ENCODE results near the gene SOX6. TPM values are rescaled to one million over a fixed set of nuclear protein-coding genes. Genes with fewer than 3 reads are reported as not detected.
A peak's percentile ranks its signal among the peaks of the same experiment; 100 is the strongest.
"Not testable (repeated sequence)": the region's sequence is repeated elsewhere in the genome, so short reads cannot be mapped to it uniquely, and the experiment has no call there.

The SOX6 gene
- total RNA-seq, 1 experiment from 2014 or later, result 18.5 TPM

- no peak overlapping the region for H3K27ac ChIP-seq
- no peak for DNase-seq (ENCODE audit: low read depth in 1 of 2, low spot score in 2 of 2)
These were observed 424.8 kb downstream of the SOX6 start for GRCh38 chr11:15931497-15931896.

GRCh38 chr11:15930442-15931025 is 425.8 kb downstream of the SOX6 start:
- Histone ChIP-seq H3K9me3 (replicated peaks) (no peaks in the 10 kb centered on the region), H3K4me3 (no peak overlapping the region), H3K27ac (no peak overlapping the region), H3K36me3 (no peaks in the 10 kb centered on the region), H3K4me1 (replicated peaks) (no peaks in the 10 kb centered on the region), H3K27me3 (replicated peaks) (no peaks in the 10 kb centered on the region)
- no peak for DNase-seq (ENCODE audit: low read depth in 1 of 2, low spot score in 2 of 2)

More at GRCh38 chr11:15931497-15931896, 424.8 kb downstream of the SOX6 start:
- no peaks in the 10 kb centered on the region for H3K27me3 ChIP-seq (replicated peaks)
- H3K4me1 ChIP-seq (replicated peaks), result no peaks in the 10 kb centered on the region
- H3K4me3 ChIP-seq, result no peak overlapping the region
- H3K36me3 ChIP-seq, result no peaks in the 10 kb centered on the region
- no peaks in the 10 kb centered on the region for H3K9me3 ChIP-seq (replicated peaks)

- H3K4me1 ChIP-seq (replicated peaks), result no peaks in the 10 kb centered on the region
- H3K27me3 ChIP-seq (replicated peaks), result no peaks in the 10 kb centered on the region
- H3K36me3 ChIP-seq, result no peaks in the 10 kb centered on the region
- H3K4me3 ChIP-seq, result no peak overlapping the region
- peak in 1 of 2 experiments; percentile 34 for DNase-seq (ENCODE audit: low read depth in 1 of 2, low spot score in 2 of 2)
- no peak overlapping the region for H3K27ac ChIP-seq
- H3K9me3 ChIP-seq (replicated peaks), result no peaks in the 10 kb centered on the region
These were observed 426.9 kb downstream of the SOX6 start for GRCh38 chr11:15929371-15929901.

GRCh38 chr11:15927864-15928217 is 428.5 kb downstream of the SOX6 start:
- H3K36me3 ChIP-seq, result no peaks in the 10 kb centered on the region
- no peaks in the 10 kb centered on the region for H3K27me3 ChIP-seq (replicated peaks)
- H3K27ac ChIP-seq, result no peak overlapping the region
- no peak overlapping the region for H3K4me3 ChIP-seq
- H3K4me1 ChIP-seq (replicated peaks), result no peaks in the 10 kb centered on the region
- DNase-seq (ENCODE audit: low read depth in 1 of 2, low spot score in 2 of 2), result peak in 1 of 2 experiments; percentile 1
- no peaks in the 10 kb centered on the region for H3K9me3 ChIP-seq (replicated peaks)

- no peak overlapping the region for H3K4me3 ChIP-seq
- no peaks in the 10 kb centered on the region for H3K27me3 ChIP-seq (replicated peaks)
- H3K27ac ChIP-seq, result no peak overlapping the region
- H3K9me3 ChIP-seq (replicated peaks), result no peaks in the 10 kb centered on the region
- no peaks in the 10 kb centered on the region for H3K4me1 ChIP-seq (replicated peaks)
- peak in 1 of 2 experiments; percentile 21 for DNase-seq (ENCODE audit: low read depth in 1 of 2, low spot score in 2 of 2)
- no peaks in the 10 kb centered on the region for H3K36me3 ChIP-seq
These were observed 429.0 kb downstream of the SOX6 start for GRCh38 chr11:15927196-15927863.

- Histone ChIP-seq H3K4me3 (no peak overlapping the region), H3K36me3 (no peaks in the 10 kb centered on the region), H3K4me1 (replicated peaks) (no peaks in the 10 kb centered on the region), H3K27ac (no peak overlapping the region), H3K27me3 (replicated peaks) (no peaks in the 10 kb centered on the region), H3K9me3 (replicated peaks) (no peaks in the 10 kb centered on the region)
- no peak for DNase-seq (ENCODE audit: low read depth in 1 of 2, low spot score in 2 of 2)
These were observed 430.3 kb downstream of the SOX6 start for GRCh38 chr11:15926071-15926470.

GRCh38 chr11:15923183-15923582 is 433.2 kb downstream of the SOX6 start:
- no peaks in the 10 kb centered on the region for H3K27me3 ChIP-seq (replicated peaks)
- no peaks in the 10 kb centered on the region for H3K36me3 ChIP-seq
- DNase-seq (ENCODE audit: low read depth in 1 of 2, low spot score in 2 of 2), result peak in 1 of 2 experiments; percentile 13
- H3K27ac ChIP-seq, result no peak overlapping the region
- H3K4me1 ChIP-seq (replicated peaks), result no peaks in the 10 kb centered on the region
- no peaks in the 10 kb centered on the region for H3K9me3 ChIP-seq (replicated peaks)
- no peak overlapping the region for H3K4me3 ChIP-seq

- H3K9me3 ChIP-seq (replicated peaks); H3K27me3 ChIP-seq (replicated peaks); H3K4me3 ChIP-seq; H3K4me1 ChIP-seq (replicated peaks); H3K27ac ChIP-seq; H3K36me3 ChIP-seq: not testable (repeated sequence)
- peak in 1 of 2 experiments; percentile 18 for DNase-seq (ENCODE audit: low read depth in 1 of 2, low spot score in 2 of 2)
These were observed 433.6 kb downstream of the SOX6 start for GRCh38 chr11:15922745-15923144.

GRCh38 chr11:15920856-15921629 is 435.3 kb downstream of the SOX6 start:
- DNase-seq (ENCODE audit: low read depth in 1 of 2, low spot score in 2 of 2), result no peak

GRCh38 chr11:15918674-15919073 is 437.7 kb downstream of the SOX6 start:
- no peaks in the 10 kb centered on the region for H3K36me3 ChIP-seq
- H3K4me1 ChIP-seq (replicated peaks), result no peaks in the 10 kb centered on the region
- no peak for DNase-seq (ENCODE audit: low read depth in 1 of 2, low spot score in 2 of 2)
- H3K9me3 ChIP-seq (replicated peaks), result no peaks in the 10 kb centered on the region
- H3K27me3 ChIP-seq (replicated peaks), result no peaks in the 10 kb centered on the region
- H3K4me3 ChIP-seq, result no peak overlapping the region
- H3K27ac ChIP-seq, result no peak overlapping the region

More at GRCh38 chr11:15920856-15921629, 435.3 kb downstream of the SOX6 start:
- no peaks in the 10 kb centered on the region for H3K4me1 ChIP-seq (replicated peaks)
- H3K9me3 ChIP-seq (replicated peaks), result no peaks in the 10 kb centered on the region
- no peak overlapping the region for H3K4me3 ChIP-seq
- H3K27ac ChIP-seq, result no peak overlapping the region
- no peaks in the 10 kb centered on the region for H3K27me3 ChIP-seq (replicated peaks)
- H3K36me3 ChIP-seq, result no peaks in the 10 kb centered on the region

- H3K4me3 ChIP-seq, result no peak overlapping the region
- no peaks in the 10 kb centered on the region for H3K27me3 ChIP-seq (replicated peaks)
- no peaks in the 10 kb centered on the region for H3K9me3 ChIP-seq (replicated peaks)
- no peak overlapping the region for H3K27ac ChIP-seq
- H3K4me1 ChIP-seq (replicated peaks), result no peaks in the 10 kb centered on the region
- no peak for DNase-seq (ENCODE audit: low read depth in 1 of 2, low spot score in 2 of 2)
- H3K36me3 ChIP-seq, result no peaks in the 10 kb centered on the region
These were observed 438.1 kb downstream of the SOX6 start for GRCh38 chr11:15918212-15918611.

Measured in SJSA1 (cell line).